Measurements from ENCODE around the gene LSAMP.

LSAMP gene

DNA sequence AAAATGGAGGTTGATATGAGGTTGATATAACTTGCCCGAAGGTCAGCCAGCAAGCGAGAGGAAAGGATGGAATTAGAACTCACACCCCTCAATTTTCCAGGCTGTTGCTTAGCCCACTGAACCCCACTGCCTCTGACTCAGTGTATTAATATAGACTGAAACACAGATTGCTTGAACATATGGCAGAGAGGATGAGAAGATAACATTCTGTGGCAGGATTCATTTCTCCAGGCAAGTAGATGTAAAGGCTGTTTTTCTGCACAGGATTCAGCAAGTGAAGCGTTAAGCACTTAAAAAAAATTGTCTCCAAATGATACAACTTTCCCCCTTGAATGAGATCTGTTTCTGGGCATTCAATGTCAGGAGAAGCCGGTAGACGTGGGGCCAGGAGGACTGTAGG is 486.8 kb downstream of the LSAMP start:
- no peak for DNase-seq (ENCODE audit: low spot score)

DNA sequence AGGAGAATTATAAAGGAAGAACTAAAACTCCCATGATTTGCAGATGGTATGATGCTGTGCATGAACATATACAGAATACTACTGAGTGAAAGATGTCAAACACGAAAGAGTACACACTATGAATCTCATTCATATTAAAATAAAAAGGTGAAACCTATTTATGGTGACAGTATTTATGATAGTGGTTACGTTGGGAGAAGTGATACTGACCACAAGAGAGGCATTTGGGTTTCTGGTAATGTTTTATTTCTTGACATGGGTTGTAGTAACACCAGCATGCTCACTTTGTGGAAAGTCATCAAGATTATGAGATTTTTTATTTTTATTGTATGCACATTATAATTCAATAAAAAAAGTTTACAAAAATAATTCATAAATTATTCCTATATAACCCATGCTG is 498.0 kb downstream of the LSAMP start:
- DNase-seq (ENCODE audit: low spot score), result no peak

DNA sequence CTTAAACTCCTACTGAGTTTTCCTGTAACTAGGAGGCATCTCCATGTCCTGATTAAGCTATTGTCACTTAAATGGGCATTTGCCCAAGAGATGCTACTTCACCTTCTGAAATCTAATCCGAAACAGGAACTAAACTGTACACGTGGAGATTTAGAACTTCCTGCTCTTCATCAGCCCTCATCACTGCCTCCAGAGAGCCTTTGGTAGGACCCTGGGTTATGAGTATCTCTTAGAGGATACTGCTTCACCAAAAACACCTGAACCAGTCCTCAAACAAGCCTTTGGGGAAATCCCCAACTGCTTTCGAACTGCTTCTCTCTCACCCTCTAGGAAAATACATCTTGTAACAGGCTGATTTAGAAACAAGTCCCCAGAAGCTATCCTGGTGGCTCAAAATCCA is 501.7 kb downstream of the LSAMP start:
- DNase-seq (ENCODE audit: low spot score), result no peak

DNA sequence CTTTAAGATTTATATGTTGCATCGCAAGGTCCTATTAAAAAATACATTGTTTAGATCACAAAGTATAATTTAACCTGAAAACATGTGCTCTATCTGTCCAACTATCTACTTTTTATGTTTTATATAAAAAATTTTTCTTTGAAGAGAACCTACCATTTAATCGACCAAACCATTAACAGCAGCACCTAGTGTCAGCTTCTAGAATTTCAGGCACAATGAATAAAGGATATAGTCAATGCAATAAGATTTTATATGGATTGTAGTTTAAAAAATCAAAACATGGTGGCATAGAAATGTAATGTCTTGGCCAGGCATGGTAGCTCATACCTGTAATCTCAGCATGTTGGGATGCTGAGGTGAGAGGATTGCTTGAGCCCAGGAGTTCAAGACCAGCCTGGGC is 508.2 kb downstream of the LSAMP start:
- DNase-seq (ENCODE audit: low spot score), result no peak

DNA sequence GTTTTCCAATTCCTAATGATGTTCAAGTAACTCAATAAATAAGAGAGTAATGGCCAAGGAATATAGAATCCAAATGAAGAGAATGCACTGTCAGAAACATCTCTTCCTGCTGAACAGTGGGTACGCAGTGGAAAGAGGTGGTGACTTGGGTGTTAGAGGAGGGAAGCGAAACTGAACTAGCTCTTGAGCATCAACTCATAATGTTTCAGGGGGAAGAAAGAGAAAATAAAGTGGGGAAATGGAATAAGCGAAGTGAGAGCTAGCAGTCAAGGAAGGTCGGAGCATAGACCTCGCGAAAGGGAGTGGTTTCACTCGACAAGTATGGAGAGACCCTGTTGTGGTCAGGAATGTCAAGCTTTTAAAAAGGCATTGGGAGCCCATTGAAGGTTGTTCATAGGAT is 512.5 kb downstream of the LSAMP start:
- no peak for DNase-seq (ENCODE audit: low spot score)

DNA sequence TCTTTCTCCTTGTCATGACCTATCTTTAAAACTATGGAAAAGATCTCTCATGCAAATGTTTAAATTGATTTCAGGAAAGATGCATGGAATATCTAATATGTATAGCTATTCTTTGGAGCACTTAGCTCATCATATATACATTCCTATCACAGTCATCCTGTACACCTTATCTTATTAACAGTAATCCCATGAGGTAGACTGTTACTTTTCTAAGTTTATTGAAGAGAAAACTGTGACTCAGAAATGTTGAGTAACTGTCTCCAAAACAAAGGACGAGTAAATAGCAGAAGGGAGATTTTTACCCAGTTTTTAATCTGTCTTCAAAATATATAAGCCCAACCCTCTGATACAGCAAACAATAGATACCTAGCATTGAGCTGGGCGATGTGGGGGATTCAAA is 513.7 kb downstream of the LSAMP start:
- DNase-seq (ENCODE audit: low spot score), result no peak

DNA sequence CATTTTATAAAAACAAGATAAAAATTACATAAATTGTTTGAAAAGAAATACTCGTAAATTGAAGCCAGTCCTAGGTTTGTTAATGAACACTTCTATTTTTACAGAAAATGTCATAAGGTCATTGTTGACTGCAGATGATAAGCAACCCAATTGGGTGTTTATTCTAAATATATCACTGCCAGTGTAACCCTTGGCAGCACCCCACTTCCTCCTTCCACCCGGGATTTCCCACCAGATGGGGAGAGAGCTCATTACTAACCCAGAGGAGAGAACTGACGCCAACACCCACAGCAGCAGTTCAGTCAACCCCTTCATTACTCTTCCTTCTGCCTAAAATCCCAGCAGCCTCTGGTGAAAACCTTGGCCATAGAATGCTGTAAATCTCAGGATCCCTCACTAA is 514.4 kb downstream of the LSAMP start:
- DNase-seq (ENCODE audit: low spot score), result no peak

DNA sequence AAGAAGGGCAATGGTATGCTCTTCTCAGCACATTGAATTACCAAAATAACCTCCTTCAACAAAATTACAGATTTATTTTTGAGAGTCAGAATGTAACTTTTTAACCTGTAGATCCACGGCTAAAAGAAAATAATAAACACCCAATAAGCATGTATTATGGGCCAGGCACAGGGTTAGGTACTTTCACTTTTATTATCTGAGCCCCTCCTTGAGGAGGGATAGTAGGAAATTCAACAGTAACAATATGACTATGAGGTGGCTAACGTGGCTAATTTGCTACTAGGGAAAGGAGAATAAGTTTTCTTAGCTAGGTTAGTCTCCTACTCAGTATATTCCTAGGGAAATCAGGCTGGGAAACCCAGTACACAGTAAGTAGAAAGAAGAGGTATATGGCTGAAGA is 515.1 kb downstream of the LSAMP start:
- no peak for DNase-seq (ENCODE audit: low spot score)

DNA sequence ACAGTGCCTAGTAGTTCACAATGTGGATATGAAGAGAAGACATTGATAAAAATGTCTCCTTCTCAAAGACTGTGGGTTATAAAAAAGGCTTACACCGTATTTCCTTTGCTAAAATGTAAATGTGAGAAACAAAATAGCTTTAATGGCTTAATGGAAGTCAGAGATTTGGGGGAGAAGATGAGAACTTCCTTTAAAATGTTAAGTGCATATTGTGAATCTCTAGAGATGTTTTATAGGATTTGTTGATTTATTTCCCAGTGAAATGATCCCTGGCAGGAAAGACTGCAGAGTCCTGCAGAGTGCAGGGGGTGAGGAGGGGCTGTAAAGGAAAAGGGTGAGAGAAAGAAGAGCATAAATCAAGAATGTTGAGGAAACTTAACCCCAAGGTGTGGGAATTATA is 516.9 kb downstream of the LSAMP start:
- no peak for DNase-seq (ENCODE audit: low spot score)

DNA sequence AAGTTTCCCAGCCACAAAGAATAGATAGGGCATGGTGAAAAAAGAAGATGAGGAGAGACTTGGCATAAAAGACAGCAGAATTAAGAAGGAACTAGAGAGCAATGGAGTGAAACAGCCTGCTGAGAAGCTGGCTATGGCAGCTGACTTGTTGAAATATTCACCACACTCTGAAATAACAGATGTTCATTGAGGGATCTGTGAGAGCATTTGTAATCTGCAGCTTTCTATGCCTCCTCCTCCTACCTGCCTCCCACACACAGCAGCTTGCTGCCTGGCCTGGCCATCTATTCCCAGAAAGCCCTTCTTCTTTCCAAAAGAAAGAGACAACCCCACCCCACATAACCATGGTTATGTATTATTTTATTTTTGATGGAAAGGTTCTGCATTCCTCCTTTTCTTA is 518.1 kb downstream of the LSAMP start:
- no peak for DNase-seq (ENCODE audit: low spot score)

DNA sequence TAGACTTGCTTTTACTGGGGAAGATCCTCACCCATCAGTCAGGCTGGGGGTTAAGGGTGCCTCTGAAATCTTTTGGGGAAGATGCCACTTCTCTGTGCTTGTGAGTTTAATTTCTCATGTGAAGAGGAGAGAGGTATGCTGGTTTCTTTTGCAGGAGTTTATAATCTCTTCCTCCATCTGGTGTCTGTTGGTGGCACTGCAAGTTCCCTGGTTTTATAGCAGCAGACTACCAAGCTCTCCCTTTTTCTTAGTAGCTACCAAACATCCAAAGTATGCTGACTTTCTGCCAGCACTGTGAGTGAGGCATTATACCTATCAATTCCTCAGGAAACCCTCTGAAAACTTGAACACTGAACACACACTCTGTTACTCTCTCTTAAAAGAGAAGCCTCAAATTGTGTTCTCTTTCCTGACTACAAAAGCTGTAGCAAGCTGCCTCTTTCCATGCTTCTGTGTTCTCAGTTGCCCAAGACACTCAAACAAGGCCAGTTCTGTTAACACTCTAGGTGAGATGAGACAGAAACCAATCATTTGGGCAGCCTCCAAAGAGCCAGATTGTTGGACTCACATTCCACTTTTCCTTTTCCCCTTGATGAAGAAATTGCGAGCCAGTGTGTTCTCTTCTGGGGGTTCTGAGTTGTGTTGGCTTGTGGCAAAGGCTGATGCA is 522.5 kb downstream of the LSAMP start:
- no peak for DNase-seq (ENCODE audit: low spot score)

DNA sequence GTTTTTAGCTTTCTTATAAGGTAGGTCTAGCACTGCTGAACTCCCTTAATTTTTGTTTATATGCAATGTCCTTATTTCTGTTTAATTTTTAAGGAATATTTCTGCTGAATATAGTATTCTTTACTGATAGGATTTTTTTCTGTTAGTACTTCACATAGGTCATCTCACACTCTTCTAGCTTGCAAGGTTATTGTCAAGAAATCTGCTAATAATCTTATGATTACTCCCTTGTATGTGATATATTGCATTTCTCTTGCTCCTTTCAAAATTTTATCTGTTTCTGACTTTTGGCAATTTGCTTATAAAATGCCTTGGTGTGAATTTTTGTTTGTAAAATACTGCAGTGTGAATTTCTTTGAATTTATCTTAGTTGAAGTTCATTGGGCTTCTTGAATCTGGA is 523.6 kb downstream of the LSAMP start:
- no peak for DNase-seq (ENCODE audit: low spot score)

DNA sequence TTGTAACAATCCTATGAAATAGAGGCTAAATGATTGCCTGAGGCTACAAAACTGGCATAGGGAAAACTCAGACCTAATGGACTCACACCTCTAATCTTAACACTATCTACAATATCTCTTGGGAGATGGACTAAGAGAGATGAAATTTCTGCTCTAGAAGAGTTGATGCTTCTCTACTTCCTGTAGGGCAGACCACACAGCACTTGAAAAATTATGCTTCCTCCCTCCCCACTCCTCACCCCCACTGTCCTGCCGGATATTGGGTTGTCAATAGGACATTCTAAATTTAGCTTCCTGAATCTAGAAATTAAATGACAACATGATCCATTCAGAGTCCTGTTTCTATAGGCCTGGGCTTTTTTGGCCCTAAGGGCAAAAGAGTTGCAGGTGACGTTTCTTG is 526.4 kb downstream of the LSAMP start:
- no peak for DNase-seq (ENCODE audit: low spot score)

DNA sequence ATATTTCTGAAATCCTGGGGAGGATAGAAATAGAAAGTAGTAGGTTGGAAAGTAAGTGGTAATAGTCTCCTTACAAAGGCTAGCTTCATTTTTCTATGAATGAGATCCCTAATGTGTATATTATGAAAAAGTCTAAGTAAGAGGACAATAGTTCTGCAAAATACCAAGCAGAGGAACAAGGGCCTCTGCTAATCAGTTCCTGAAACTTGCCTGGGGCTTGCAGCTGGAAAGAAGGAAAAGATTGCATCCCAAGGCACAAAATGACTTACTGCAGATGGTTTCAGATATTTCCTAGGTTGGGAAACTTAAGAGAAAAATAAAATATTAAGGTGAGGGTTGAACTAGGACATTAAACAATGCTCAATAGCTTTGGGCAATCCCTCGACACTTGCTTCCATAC is 528.4 kb downstream of the LSAMP start:
- DNase-seq (ENCODE audit: low spot score), result no peak

DNA sequence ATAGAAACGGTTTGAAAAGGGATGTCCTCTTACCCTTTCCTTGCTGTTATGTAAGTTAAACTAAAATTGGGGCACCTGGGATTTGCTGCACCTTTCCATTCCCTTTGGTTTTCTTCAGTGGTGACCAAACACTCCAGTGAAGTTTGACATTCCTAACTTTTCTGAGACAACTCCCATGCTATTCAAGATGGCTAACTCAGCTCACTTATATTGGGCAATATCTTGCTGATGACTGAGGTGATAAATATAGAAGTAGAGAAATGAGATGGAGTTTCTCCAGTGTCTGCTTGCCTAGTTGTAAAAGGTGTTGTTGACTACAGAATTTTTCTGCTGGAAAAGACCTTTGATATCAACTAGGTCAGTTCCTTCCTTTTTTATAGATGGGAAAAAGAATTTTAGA is 530.2 kb downstream of the LSAMP start:
- no peak for DNase-seq (ENCODE audit: low spot score)

DNA sequence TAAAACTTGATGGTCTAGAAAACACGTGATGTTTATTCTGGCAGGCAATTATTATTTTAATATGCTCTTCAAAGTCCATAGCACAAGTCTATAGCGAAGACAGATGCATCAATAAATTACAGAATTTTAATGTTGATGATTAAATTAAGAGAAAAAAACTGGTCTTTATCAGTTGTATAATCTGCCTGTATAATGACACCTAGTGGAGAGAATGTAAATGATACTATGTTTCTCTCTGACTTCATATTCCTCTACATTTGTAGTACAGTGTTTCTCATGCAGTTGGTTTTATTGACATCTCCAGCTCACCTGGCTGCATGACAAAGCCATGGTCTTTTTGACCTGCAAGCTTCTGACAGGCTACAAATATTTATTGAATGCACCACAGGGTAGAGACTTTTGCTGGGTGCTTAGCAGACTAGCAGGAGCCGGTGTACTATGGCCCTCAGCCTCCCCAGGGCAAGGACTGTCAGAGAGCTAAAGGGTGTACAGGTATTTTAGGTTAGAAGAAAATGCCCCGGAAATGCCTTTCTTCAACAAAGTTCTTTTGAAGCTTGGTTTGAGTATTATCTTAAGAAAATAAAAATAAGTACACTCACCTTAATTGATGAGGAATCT is 532.1 kb downstream of the LSAMP start:
- no peak for DNase-seq (ENCODE audit: low spot score)

DNA sequence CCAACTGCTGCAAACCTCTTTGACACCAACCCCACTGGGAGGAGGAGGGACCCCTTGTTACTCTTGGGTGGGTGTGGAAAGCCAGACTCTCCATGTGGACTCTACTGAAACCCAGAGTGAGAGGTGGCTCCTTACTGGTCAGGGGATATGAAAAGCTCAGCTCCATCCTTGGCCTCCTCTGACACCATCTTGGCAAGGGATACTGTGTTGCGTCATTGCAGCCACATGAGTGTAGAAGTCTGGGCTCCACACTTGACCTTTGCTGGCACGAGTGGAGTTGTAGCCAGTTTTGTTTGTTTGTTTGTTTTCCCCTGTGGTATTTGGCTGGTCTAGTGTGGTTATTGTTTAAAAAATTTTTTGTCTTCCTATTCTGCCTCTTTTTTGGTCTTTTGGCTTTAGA is 532.9 kb downstream of the LSAMP start:
- DNase-seq (ENCODE audit: low spot score), result no peak

DNA sequence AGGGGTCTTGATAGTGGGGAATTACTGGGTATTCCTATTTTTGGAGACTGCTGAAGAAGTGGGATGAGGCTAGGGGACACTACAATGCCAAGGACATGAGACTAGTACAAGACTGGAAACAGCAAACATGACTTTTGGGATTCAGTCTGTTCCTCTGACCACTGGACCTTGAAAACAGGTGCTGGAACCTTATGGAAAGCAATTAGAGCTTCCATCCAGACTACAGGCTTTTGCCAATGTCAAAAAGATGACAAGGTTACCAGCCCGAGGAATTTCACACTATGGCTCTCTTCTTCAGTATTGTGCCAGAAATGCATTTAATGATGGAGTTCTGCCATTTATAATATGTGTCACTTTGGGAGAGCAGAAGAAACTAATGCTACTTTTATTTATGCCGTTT is 539.4 kb downstream of the LSAMP start:
- no peak for DNase-seq (ENCODE audit: low spot score)

DNA sequence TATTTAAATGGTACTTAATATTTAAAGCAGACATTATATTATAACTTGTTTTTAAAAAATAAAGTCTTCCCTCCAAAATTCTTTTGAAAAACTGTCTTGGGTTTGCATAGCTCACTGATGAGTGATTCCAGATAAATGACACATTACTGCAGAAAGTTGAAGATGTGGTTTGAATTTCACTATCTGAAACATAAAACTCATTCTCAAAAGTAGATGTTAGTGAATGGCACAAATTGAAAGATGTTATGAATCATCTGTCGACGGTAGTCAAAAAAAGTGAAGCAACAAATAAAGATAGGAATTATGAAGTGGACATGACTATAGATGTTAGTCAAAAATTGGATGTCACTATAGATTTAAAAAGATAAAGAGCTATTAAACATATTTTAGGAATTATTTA is 541.4 kb downstream of the LSAMP start:
- DNase-seq (ENCODE audit: low spot score), result no peak

DNA sequence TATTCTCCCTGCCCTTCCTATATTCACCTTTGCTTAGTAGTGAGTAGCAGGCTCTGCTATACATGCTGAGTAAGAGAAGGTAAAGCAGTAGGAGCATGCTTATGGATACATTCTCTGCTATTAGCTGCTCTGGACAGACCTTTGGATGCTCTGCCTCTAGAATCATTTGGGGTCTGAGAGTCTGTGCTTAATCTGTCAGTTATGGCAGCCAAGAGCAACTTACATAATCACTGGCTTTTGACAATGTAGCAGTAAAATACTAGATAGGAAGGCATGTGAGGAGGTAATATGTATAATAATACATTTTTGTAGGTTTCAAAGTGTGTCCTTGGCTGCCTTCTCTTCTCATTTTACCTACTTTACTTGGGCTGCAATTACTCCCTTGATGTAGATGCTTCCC is 544.3 kb downstream of the LSAMP start:
- no peak for DNase-seq (ENCODE audit: low spot score)

DNA sequence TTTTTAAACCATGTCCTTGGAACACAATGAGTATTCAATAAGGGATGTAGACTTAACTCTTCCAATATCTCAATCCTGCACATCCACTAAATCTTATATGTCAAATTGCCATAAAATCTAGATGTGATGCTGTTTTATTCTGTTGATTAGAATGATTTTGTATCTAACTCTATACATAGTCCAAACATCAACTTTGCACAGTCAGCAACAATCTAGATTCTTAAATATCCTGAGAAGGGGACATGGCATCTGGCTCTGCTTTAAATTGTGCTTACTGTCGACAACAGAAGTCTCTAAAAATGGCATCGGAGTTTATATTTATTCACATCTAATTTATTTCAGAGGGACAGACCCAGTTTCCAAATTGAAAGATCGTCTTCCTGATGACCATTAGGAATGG is 545.8 kb downstream of the LSAMP start:
- DNase-seq (ENCODE audit: low spot score), result no peak

DNA sequence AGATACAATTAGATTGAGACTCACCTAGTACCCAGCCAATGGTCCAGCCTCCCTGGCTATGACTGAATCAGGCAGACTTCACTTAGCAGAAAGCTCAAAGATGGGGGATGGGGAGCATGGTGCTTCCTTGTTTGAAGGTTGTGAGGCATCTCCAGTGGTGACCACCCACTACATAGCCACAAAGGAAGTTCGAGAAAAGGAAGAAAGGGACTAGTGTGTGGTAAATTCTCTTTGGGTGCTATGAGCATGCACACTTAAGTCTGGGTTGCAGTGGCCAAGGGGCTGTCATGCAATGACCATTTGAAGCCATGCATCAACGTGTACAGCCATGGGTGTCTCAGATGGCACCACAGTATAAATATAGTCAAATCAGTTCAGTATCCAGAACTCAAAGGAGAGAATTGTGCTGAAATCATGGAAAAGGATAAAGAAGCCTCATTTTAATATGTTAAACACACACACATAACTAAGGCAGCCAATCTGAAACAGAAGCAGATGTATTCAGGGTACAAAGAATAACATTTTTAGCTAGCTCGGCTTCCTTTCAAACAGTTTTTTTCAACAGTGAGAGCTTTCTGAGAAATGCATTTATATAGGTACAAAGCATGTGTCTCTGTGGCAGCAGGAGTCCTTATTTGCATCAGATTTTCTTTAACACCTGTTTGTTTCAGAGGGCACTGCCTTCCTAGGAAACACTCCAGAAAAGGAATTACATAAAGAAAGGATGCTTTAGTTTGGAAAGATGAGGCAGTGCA is 546.5 kb downstream of the LSAMP start:
- DNase-seq (ENCODE audit: low spot score), result no peak

DNA sequence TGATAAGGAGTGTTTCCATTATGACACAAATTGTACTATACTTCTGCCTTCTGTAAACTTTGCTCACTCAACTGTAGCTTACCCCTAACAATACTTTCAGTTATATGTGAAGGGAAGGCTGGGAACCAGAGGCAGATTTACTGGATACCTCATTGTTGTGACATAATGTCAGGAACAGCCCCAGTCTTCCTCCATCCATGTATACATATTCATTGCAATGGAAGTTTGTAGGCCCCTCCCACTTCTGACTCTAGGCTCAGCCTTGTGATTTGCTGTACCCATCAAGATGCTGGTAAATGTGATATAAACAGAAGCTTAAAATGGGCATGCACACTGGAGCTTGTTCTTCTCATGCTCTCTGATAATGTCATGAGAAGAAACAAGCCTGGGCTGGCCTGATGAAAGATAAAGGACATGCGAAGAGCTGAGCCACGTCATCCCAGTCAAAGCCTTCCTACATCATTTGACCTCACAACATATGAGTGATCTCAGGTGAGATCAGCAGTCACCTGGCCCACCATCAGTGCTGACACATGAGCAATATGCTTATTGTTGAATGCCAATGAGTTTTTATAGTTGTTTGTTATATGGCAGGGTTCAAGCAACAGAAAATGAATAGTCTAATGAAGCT is 554.2 kb downstream of the LSAMP start:
- DNase-seq (ENCODE audit: low spot score), result no peak

Data from hematopoietic multipotent progenitor cell treated with erythropoietin and hydrocortisone succinate and interleukin-3 and kit ligand, for 17 days (in vitro differentiated cells).